Left ventricle myocardium inferior (tissue), 1 donor: ENCODE results near the gene SLC6A7. TPM values are rescaled to one million over a fixed set of nuclear protein-coding genes. Genes with fewer than 3 reads are reported as not detected.

ENCODE experiments used
- DNase-seq: peaks from one replicate; pipeline ENCODE4 v3.0.0-alpha.2; 2020
- H3K27ac ChIP-seq: fragments of 200-600 bp; replicated peaks from 2 replicates; pipeline ENCODE4 v1.8.0; 2021
- H3K27me3 ChIP-seq: fragments of 200-600 bp; 2 replicates; pipeline ENCODE4 v1.8.0; 2021; ENCODE audit warnings: low read depth
- H3K36me3 ChIP-seq: fragments of 200-600 bp; 2 replicates; pipeline ENCODE4 v1.8.0; 2021
- H3K4me1 ChIP-seq: fragments of 200-600 bp; 2 replicates; pipeline ENCODE4 v1.8.0; 2021
- H3K4me3 ChIP-seq: fragments of 200-600 bp; 2 replicates; pipeline ENCODE4 v1.8.0; 2021; ENCODE audit warnings: mild to moderate bottlenecking, moderate library complexity
- H3K9me3 ChIP-seq: fragments of 200-600 bp; replicated peaks from 2 replicates; pipeline ENCODE4 v1.8.0; 2021
- CTCF ChIP-seq: fragments of 200-600 bp; IDR thresholded peaks from 2 replicates; pipeline ENCODE4 v1.8.0; 2021; ENCODE audit warnings: antibody characterized with exemption, mild to moderate bottlenecking, borderline replicate concordance
- intact Hi-C: fragments of 100-400 bp; cut with micrococcal nuclease; formaldehyde crosslinking; loops from one replicate; pipeline ENCODE4 v1.11.0; 2022
- total RNA-seq: library from RNA; stranded (reverse); fragmentation: NEBNext Ultra II Directional; extraction: Animal tissue kit (Norgen Biotek cat#: 25700); gene quantifications from one replicate; pipeline ENCODE4 v1.2.1, GENCODE V29; 2021
- donor health status: DM: no; HTN: yes; CAD: no; lungs with severe emphysema.

SLC6A7 gene
- total RNA-seq, 1 donor from 2014 or later = not detected

GRCh38 chr5:150196514-150196913, 6.7 kb downstream of the SLC6A7 start:
- Histone ChIP-seq H3K9me3 (no peaks in the 10 kb centered on the region), H3K36me3 (no peaks in the 10 kb centered on the region), H3K4me1 (no peaks in the 10 kb centered on the region), H3K4me3 (no peak overlapping the region), H3K27ac (no peak overlapping the region), H3K27me3 (peaks cover 17% of the 10 kb centered on the region)
- no peak for TF ChIP-seq CTCF
- no peak for DNase-seq
- intact Hi-C loops = no loop called here

DNA sequence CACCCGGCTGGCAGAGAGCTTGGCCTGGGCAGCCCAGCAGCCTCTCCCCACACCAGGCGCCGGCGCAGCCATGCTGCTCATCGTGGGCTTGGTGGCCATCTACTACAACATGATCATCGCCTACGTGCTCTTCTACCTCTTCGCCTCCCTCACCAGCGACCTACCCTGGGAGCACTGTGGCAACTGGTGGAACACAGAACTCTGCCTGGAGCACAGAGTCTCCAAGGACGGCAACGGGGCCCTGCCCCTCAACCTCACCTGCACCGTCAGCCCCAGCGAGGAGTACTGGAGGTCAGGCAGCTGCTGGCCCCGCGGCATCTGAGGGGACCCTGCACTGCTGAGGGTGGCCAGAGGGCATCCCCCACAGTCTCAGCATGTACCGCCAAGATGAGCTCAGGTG, 7.1 kb downstream of the SLC6A7 start:
- intact Hi-C loops = no loop called here
- no peak overlapping the region for H3K27ac ChIP-seq
- no peaks in the 10 kb centered on the region for H3K4me1 ChIP-seq
- TF ChIP-seq CTCF = no peak
- H3K27me3 ChIP-seq = peaks cover 14% of the 10 kb centered on the region
- no peaks in the 10 kb centered on the region for H3K9me3 ChIP-seq
- DNase-seq = no peak
- no peaks in the 10 kb centered on the region for H3K36me3 ChIP-seq
- H3K4me3 ChIP-seq = no peak overlapping the region

GRCh38 chr5:150197476-150197875, 7.6 kb downstream of the SLC6A7 start:
- Histone ChIP-seq H3K4me3 (no peak overlapping the region), H3K27me3 (peaks cover 11% of the 10 kb centered on the region), H3K9me3 (no peaks in the 10 kb centered on the region), H3K36me3 (no peaks in the 10 kb centered on the region), H3K4me1 (no peaks in the 10 kb centered on the region), H3K27ac (no peak overlapping the region)
- intact Hi-C loops = no loop called here
- DNase-seq = no peak
- no peak for TF ChIP-seq CTCF

- no peaks in the 10 kb centered on the region for H3K36me3 ChIP-seq
- peaks cover 5% of the 10 kb centered on the region for H3K4me1 ChIP-seq
- H3K4me3 ChIP-seq = no peak overlapping the region
- intact Hi-C loops = no loop called here
- H3K27me3 ChIP-seq = peaks cover 4% of the 10 kb centered on the region
- no peak for DNase-seq
- no peak overlapping the region for H3K27ac ChIP-seq
- no peaks in the 10 kb centered on the region for H3K9me3 ChIP-seq
- no peak for TF ChIP-seq CTCF
These were observed 12.6 kb downstream of the SLC6A7 start for GRCh38 chr5:150202501-150202900.

DNA sequence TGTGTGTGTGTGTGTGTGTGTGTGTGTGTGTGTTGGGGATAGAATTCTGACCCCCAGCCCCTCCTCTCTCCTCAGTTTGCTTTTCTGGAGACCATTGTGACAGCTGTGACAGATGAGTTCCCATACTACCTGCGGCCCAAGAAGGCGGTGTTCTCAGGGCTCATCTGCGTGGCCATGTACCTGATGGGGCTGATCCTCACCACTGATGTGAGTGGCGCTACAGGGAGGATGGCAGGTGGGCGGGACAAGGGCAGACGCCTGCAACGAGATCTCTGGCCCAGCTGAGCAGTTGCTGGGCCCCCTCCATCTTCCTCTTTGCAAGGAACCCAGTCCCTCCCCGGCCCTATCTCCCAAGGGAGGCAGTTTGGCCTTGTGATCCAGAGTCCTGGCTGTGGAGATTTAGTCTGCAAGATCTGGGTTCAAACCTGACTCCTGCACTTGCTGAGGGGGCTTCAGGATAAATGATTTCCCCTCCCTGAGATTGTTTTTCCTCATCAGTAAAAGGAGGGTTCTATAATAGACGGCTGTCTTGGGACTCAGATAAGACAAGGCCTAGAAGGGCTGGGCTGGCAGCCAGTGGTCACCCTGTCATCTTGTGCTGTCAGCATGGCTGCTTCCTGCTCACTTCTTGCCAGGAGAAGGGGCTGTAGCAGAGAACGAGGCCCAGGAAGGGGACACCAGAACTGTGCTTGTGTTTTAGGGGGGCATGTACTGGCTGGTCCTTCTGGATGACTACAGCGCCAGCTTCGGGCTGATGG, 14.1 kb downstream of the SLC6A7 start:
- no peak for DNase-seq

More for the DNA sequence above, 14.1 kb downstream of the SLC6A7 start:
- no peak overlapping the region for H3K27ac ChIP-seq
- H3K27me3 ChIP-seq = peaks cover 2% of the 10 kb centered on the region
- H3K9me3 ChIP-seq = no peaks in the 10 kb centered on the region
- no peak for TF ChIP-seq CTCF
- H3K4me1 ChIP-seq = peaks cover 5% of the 10 kb centered on the region
- no peaks in the 10 kb centered on the region for H3K36me3 ChIP-seq
- no peak overlapping the region for H3K4me3 ChIP-seq
- intact Hi-C loops = no loop called here
